Stimulated activated effector memory CD8-positive, alpha-beta T cell treated with anti-CD3 and anti-CD28 coated beads, Interleukin-12 subunit alpha, Interleukin-12 subunit beta, amount 100 ng/mL, for 72 hours (primary cell): ENCODE measurements around the gene KIAA1958.
A peak's percentile ranks its signal among the peaks of the same experiment; 100 is the strongest.
"Not testable (repeated sequence)": the region's sequence is repeated elsewhere in the genome, so short reads cannot be mapped to it uniquely, and the experiment has no call there.

ENCODE experiments used
- ATAC-seq: fragments of 150-1000 bp; cut with Tn5 transposase; 2 replicates; pipeline ENCODE4 v1.10.0; 2021
- DNase-seq, 2 donors: peaks; one replicate each; pipeline ENCODE4 v3.0.0; 2021 to 2022; ENCODE audit warnings: low spot score in 2 of 2
- H3K27ac Mint-ChIP-seq: one replicate; pipeline ENCODE4 v1.8.0; 2022; ENCODE audit warnings: mild to moderate bottlenecking, mixed read lengths
- H3K36me3 Mint-ChIP-seq: one replicate; pipeline ENCODE4 v1.8.0; 2022; ENCODE audit warnings: mild to moderate bottlenecking, mixed read lengths
- H3K4me1 Mint-ChIP-seq: one replicate; pipeline ENCODE4 v1.8.0; 2022; ENCODE audit warnings: mixed read lengths
- H3K4me3 Mint-ChIP-seq: one replicate; pipeline ENCODE4 v1.8.0; 2022; ENCODE audit warnings: mild to moderate bottlenecking, mixed read lengths
- H3K9me3 Mint-ChIP-seq: one replicate; pipeline ENCODE4 v1.8.0; 2022; ENCODE audit warnings: mixed read lengths

Gene KIAA1958

DNA sequence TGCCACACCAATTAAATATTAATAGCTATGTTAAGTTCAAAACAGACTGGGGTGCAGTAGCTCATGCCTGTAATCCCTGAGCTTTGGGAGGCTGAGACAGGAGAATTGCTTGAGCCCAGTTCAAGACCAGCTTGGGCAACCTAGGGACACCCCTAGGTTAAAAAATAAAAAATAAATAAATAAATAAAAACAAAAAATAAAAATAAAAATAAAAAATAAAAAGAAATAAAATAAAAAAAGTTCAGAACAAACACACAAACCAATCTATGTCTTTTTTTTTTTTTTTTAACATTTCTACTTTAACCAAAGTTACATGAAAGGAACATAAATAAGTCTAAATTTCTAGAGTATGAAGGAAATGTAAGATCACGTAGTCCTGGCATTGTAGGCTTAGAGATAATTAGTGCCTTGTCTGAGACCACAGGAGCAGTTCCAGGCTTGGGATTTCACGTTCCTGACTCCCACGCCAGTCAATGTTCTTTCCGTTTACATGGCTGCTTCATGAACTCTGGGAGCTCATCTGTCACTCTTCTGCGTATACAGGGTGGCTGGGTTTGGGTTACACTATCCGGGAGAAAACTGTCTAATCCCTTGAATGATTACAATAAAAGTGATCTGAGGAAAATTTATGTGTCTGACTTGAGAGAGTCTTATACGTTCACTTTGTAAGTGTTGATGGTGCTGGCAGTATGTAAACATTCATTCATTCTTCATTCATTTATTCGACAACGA, 85.2 kb downstream of the KIAA1958 start:
- H3K9me3 Mint-ChIP-seq: no peaks in the 10 kb centered on the region
- no peaks in the 10 kb centered on the region for H3K4me1 Mint-ChIP-seq
- no peak overlapping the region for H3K27ac Mint-ChIP-seq
- DNase-seq (no peak), ATAC-seq (no peak)
- no peaks in the 10 kb centered on the region for H3K36me3 Mint-ChIP-seq
- H3K4me3 Mint-ChIP-seq: no peak overlapping the region

DNA sequence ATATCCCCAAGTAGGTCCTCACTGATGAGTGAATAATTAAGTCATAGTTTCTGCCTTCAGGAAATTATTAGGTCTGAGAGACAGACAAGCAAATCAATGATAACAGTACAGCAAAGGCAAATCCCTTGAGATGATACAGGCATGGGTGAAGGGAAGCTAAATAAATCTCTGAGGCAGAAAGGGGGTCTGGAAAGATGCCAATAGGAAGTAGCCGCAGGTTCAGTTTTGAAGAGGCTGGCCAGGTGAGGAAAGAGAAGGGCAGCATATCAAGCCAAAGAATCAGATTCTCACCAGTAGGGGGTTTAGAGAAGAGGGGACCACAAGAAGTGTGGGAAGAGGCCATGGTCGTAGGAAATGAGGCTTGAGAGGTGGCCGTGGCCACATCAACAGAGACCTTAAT, 85.8 kb downstream of the KIAA1958 start:
- ATAC-seq (no peak), DNase-seq (no peak)
- no peaks in the 10 kb centered on the region for H3K9me3 Mint-ChIP-seq
- H3K4me1 Mint-ChIP-seq: no peaks in the 10 kb centered on the region
- no peaks in the 10 kb centered on the region for H3K36me3 Mint-ChIP-seq
- H3K4me3 Mint-ChIP-seq: no peak overlapping the region
- H3K27ac Mint-ChIP-seq: no peak overlapping the region

DNA sequence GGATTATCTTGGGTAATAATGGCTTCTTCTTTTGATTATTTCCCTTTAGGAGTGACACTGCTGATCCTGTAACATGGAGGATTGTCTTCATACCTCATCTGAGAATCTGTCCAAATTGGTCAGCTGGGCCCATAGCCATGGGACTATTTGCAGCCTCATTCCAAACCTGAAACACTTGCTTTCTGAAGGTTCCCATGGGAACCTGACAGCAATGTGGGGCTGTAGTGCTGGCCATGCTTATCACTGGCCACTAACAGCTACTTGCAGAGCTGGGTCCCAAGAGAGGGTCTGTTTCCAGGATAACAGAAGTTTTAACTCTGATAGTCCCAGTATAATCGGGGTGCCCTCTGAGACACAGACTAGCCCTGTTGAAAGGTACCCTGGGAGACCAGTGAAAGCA, 87.4 kb downstream of the KIAA1958 start:
- H3K36me3 Mint-ChIP-seq: no peaks in the 10 kb centered on the region
- H3K9me3 Mint-ChIP-seq: no peaks in the 10 kb centered on the region

DNA sequence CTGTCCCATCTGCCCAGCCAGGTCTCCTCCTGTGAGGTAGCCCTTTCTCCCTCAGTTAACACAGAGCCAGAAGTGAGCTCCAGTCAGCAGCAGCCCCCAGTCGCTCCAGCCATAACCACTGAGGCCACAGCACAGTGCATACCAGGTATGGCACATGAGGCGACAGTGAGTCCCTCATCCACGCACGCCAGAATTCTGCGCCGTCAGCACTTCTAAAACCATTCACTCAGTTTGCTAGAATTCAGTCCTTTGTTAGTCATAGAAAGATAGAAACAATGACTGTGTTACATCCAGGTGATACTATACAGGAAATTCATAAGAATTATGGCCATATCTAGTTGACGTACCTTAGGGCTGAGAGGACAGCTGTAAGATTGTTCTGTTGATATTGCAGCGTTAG, 88.5 kb downstream of the KIAA1958 start:
- no peaks in the 10 kb centered on the region for H3K36me3 Mint-ChIP-seq
- H3K4me1 Mint-ChIP-seq: no peaks in the 10 kb centered on the region
- no peak for ATAC-seq
- H3K27ac Mint-ChIP-seq: no peak overlapping the region
- no peak overlapping the region for H3K4me3 Mint-ChIP-seq
- no peak for DNase-seq
- no peaks in the 10 kb centered on the region for H3K9me3 Mint-ChIP-seq

More for the DNA sequence above, 87.4 kb downstream of the KIAA1958 start:
- H3K4me3 Mint-ChIP-seq: no peak overlapping the region
- no peaks in the 10 kb centered on the region for H3K4me1 Mint-ChIP-seq
- ATAC-seq (no peak), DNase-seq (no peak)
- H3K27ac Mint-ChIP-seq: no peak overlapping the region

- H3K4me1 Mint-ChIP-seq: no peaks in the 10 kb centered on the region
- H3K27ac Mint-ChIP-seq: no peak overlapping the region
- H3K36me3 Mint-ChIP-seq: no peaks in the 10 kb centered on the region
- H3K9me3 Mint-ChIP-seq: no peaks in the 10 kb centered on the region
- no peak overlapping the region for H3K4me3 Mint-ChIP-seq
- no peak for DNase-seq
- no peak for ATAC-seq
Measured at GRCh38 chr9:112581469-112582176, 95.0 kb downstream of the KIAA1958 start.

GRCh38 chr9:112582371-112583262, 96.0 kb downstream of the KIAA1958 start:
- Mint-ChIP-seq H3K9me3 (no peaks in the 10 kb centered on the region), H3K4me1 (no peaks in the 10 kb centered on the region), H3K36me3 (no peaks in the 10 kb centered on the region), H3K4me3 (no peak overlapping the region), H3K27ac (no peak overlapping the region)
- ATAC-seq (no peak), DNase-seq (no peak)

- no peak overlapping the region for H3K27ac Mint-ChIP-seq
- DNase-seq (no peak), ATAC-seq (no peak)
- no peaks in the 10 kb centered on the region for H3K4me1 Mint-ChIP-seq
- H3K36me3 Mint-ChIP-seq: no peaks in the 10 kb centered on the region
- H3K9me3 Mint-ChIP-seq: no peaks in the 10 kb centered on the region
- H3K4me3 Mint-ChIP-seq: no peak overlapping the region
Measured at GRCh38 chr9:112586599-112587155, 100.0 kb downstream of the KIAA1958 start.

DNA sequence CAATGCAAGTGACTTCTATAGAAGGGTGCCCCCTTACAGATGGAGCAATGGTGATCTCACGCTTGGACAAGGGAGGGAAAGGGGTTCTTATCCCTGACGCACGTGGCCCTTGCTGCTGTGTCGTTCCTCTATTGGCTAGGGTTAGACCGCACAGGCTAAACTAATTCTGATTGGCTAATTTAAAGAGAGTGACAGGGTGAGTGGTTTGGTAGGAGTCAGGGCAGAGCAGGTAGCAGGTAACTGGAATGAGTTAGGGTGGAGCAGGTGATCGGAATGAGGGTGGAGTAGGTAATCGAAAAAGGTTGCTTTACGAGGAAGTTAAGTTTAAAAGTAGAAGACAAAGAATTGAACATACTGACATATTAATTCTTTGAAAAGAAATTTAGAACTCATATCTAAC, 105.2 kb downstream of the KIAA1958 start:
- DNase-seq, H3K9me3 Mint-ChIP-seq, H3K4me3 Mint-ChIP-seq, ATAC-seq, H3K36me3 Mint-ChIP-seq, H3K27ac Mint-ChIP-seq, H3K4me1 Mint-ChIP-seq: not testable (repeated sequence)

DNA sequence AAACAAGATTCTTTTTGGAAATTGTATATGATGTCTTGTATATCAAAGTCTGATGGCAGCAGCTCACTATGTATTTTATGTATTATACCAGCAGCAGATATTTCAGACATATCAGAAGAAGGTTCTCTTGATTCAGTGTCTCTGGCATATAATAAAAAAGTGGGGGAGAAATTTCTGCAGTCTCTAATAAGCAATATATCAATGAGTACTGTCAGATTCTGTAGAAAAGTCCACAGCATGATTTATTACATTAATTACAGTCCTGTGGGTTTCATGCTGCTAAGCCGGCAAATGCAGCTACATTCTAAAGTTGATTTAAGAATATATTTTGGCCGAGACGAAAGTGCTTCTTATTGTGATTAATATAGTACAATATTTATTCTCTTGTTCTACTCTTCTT, 113.1 kb downstream of the KIAA1958 start:
- no peaks in the 10 kb centered on the region for H3K9me3 Mint-ChIP-seq
- no peaks in the 10 kb centered on the region for H3K36me3 Mint-ChIP-seq
- DNase-seq (no peak), ATAC-seq (no peak)
- H3K4me3 Mint-ChIP-seq: no peak overlapping the region
- H3K4me1 Mint-ChIP-seq: no peaks in the 10 kb centered on the region
- no peak overlapping the region for H3K27ac Mint-ChIP-seq

DNA sequence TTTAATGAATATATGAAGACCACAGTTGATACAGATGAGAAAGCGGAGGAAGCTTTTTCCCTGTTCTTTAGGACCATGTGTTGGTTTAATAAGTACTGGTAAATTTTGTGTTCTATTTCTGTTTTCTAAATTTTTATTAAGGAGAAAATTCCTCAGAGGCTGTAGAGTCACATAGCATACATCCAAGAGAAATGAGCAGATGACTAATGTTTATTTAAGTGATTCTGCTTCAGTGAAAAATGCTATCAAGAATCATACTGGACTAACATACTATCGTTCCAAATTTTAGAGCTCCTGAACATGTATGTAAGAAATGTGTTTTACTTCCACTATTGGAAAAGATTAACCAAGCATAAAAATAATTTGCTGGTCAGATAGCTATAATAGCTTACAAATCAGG, 115.0 kb downstream of the KIAA1958 start:
- DNase-seq (no peak), ATAC-seq (no peak)
- Mint-ChIP-seq H3K9me3 (no peaks in the 10 kb centered on the region), H3K4me1 (peaks cover 8% of the 10 kb centered on the region), H3K36me3 (no peaks in the 10 kb centered on the region), H3K4me3 (no peak overlapping the region), H3K27ac (no peak overlapping the region)

- Mint-ChIP-seq H3K9me3 (no peaks in the 10 kb centered on the region), H3K27ac (no peak overlapping the region)
Measured at GRCh38 chr9:112604790-112605189, 118.2 kb downstream of the KIAA1958 start.

DNA sequence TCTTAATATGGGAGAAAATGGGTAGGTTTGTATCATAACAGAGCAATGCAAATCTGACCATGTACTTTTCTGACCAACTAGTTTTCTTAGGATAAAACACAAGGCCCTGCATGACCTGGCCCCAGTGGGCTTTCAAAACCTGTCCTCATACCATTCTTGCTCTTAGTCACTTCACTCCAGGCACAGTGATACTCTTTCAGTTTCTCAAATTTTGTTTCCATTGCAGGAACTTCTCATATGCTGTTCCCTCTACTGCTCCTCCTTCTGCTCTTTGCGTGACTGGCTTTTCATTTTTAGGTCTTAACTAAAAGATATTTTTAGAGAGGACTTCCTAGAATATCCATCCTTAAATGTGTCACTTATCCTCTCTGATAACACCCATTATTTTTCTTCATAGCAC, 118.9 kb downstream of the KIAA1958 start:
- no peak overlapping the region for H3K27ac Mint-ChIP-seq
- H3K4me3 Mint-ChIP-seq: no peak overlapping the region
- no peaks in the 10 kb centered on the region for H3K9me3 Mint-ChIP-seq
- no peak for DNase-seq
- ATAC-seq: peak; percentile 77
- H3K4me1 Mint-ChIP-seq: peaks cover 8% of the 10 kb centered on the region
- H3K36me3 Mint-ChIP-seq: no peaks in the 10 kb centered on the region

More at GRCh38 chr9:112604790-112605189, 118.2 kb downstream of the KIAA1958 start:
- Mint-ChIP-seq H3K4me1 (peaks cover 8% of the 10 kb centered on the region), H3K36me3 (no peaks in the 10 kb centered on the region), H3K4me3 (no peak overlapping the region)
- ATAC-seq: no peak
- DNase-seq: no peak

GRCh38 chr9:112605963-112606699, 119.5 kb downstream of the KIAA1958 start:
- H3K4me3 Mint-ChIP-seq: no peak overlapping the region
- H3K4me1 Mint-ChIP-seq: peaks cover 8% of the 10 kb centered on the region
- no peak overlapping the region for H3K27ac Mint-ChIP-seq
- no peaks in the 10 kb centered on the region for H3K36me3 Mint-ChIP-seq
- peak; percentile 50 for ATAC-seq
- no peaks in the 10 kb centered on the region for H3K9me3 Mint-ChIP-seq
- no peak for DNase-seq

DNA sequence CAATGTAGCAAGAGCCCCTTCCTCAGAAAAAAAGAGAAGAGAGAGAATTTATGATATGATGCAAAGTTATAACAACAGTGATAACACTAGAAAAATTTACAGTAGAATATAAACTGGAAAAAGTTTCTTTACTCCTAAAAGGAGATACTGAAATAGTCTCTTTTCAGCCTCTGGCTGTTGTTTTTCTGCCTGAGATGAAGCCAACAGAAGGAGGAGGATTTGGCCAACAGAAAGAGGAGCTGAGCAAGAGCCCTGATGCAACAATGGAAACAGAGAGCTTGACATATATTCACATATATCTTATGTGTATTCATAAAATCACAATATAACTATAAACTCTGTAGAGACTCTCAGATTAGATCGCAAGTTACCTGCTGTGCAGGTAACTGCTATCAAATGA, 122.2 kb downstream of the KIAA1958 start:
- H3K27ac Mint-ChIP-seq: no peak overlapping the region
- H3K4me1 Mint-ChIP-seq: peaks cover 8% of the 10 kb centered on the region
- ATAC-seq (no peak), DNase-seq (no peak)
- H3K9me3 Mint-ChIP-seq: no peaks in the 10 kb centered on the region
- H3K4me3 Mint-ChIP-seq: no peak overlapping the region
- no peaks in the 10 kb centered on the region for H3K36me3 Mint-ChIP-seq
